Uterus (tissue), 2 donors: ENCODE measurements around the gene CSNK2B.

Experiments
- POLR2A ChIP-seq, 2 donors: fragments of 450-650 bp; IDR thresholded peaks; one replicate each; pipeline ENCODE4 v1.6.1; 2016; ENCODE audit warnings: antibody characterized with exemption in 2 of 2, mild to moderate bottlenecking in 1 of 2, moderate library complexity in 1 of 2
- TF ChIP-seq, protein P1 (sequence below), 4 experiments: fragments of 200-600 bp in 2 of 4; fragments of 450-650 bp in 2 of 4; sonication (generic) in 2 of 4; IDR thresholded peaks; one replicate each; pipeline ENCODE4 v1.5.1; 2016 to 2019; ENCODE audit warnings: antibody characterized with exemption in 4 of 4, mild to moderate bottlenecking in 2 of 4, moderate library complexity in 1 of 4

DNA sequence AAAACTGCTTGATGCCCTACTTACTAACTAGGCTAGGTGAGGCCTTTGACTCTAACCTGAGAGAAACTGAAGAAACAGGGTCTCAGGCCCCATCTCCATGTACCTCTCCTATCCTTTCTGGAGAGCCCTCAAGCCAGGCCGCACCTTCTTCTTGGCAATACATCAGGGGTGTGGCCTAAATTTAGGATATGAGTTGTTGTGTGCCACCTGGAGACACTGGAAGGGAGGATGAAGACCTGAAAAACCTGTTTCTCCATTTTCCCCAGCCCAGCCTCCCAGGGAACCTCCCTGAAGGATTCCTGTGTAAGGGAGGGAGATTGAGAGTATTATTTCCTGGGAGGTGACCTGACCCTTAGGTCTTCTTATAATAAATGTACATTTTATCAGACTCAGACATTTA is 52.4 kb downstream of the CSNK2B start:
- TF ChIP-seq, protein P1, sequence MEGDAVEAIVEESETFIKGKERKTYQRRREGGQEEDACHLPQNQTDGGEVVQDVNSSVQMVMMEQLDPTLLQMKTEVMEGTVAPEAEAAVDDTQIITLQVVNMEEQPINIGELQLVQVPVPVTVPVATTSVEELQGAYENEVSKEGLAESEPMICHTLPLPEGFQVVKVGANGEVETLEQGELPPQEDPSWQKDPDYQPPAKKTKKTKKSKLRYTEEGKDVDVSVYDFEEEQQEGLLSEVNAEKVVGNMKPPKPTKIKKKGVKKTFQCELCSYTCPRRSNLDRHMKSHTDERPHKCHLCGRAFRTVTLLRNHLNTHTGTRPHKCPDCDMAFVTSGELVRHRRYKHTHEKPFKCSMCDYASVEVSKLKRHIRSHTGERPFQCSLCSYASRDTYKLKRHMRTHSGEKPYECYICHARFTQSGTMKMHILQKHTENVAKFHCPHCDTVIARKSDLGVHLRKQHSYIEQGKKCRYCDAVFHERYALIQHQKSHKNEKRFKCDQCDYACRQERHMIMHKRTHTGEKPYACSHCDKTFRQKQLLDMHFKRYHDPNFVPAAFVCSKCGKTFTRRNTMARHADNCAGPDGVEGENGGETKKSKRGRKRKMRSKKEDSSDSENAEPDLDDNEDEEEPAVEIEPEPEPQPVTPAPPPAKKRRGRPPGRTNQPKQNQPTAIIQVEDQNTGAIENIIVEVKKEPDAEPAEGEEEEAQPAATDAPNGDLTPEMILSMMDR (IDR thresholded peaks at IDR 0.05) = no peak
- no peak for TF ChIP-seq POLR2A (IDR thresholded peaks at IDR 0.05)
